GM18907 (cell line): ENCODE measurements around the gene LMAN2.
A peak's percentile ranks its signal among the peaks of the same experiment; 100 is the strongest.
"Not testable (repeated sequence)": the region's sequence is repeated elsewhere in the genome, so short reads cannot be mapped to it uniquely, and the experiment has no call there.

Experiments
- ATAC-seq: cut with Tn5 transposase; IDR thresholded peaks from one replicate; pipeline ENCODE4 v1.9.1; 2021; ENCODE audit warnings: mild to moderate bottlenecking, moderate library complexity; ENCODE audit not compliant: unreplicated experiment

The LMAN2 gene

DNA sequence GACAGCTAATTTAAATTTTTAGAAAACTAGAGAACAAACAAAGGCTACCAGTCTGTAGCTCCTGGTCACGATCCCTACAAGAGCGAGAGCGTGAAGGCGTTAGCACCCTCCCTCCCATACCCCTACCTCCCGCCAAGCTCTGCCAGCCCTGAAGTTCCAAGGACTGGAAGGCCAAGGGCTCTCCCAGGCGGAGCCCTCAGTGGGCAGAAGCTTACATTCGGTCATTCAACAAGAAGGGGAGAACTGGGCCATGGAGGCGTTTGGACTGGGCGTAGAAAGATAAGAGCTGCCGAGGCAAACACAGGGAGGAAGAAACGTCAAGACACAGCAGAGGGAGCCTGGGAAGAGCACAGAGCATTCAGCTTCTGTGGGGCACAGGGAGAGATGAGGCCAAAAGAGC is 42.7 kb downstream of the LMAN2 start:
- ATAC-seq = no peak

DNA sequence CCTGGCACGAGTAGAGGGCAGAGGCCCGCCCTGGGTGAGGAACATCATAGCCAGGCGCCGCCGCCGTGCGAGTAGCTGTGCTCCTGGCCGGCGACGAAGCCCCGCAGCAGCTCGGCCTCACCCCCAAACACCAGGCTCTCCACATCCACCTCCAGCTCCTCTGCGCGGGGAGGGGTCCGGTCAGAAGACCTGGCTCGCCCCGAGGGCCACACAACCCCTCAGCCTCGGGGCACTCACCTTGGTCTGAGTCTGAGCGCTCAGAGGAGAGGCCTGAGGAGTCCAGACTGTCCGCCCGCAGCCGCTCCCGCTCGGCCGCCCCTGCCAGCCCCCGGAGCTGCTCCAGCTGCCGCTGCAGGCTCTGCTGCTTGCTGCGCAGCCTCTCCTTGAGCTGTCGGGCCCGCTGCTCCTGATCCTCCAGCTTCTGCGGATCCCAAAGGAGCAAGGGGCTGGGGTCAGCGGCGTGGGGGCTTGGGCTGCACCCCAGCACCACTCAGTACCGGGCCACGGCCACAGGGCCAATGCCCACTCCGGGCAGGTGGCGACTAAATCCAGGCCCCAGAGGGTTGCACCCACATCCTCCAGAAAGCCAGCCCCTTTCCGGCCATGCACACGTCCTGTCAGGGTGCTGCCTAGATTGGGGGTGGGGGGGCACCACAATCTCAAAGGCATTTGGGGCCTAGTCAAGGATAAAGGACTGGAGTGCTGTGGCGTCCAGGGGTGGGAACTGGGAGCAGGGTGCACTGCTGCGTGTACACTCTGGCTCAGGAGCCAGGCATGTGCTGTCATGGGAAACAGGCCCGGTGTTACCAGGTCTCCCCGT is 43.7 kb downstream of the LMAN2 start:
- ATAC-seq = no peak

DNA sequence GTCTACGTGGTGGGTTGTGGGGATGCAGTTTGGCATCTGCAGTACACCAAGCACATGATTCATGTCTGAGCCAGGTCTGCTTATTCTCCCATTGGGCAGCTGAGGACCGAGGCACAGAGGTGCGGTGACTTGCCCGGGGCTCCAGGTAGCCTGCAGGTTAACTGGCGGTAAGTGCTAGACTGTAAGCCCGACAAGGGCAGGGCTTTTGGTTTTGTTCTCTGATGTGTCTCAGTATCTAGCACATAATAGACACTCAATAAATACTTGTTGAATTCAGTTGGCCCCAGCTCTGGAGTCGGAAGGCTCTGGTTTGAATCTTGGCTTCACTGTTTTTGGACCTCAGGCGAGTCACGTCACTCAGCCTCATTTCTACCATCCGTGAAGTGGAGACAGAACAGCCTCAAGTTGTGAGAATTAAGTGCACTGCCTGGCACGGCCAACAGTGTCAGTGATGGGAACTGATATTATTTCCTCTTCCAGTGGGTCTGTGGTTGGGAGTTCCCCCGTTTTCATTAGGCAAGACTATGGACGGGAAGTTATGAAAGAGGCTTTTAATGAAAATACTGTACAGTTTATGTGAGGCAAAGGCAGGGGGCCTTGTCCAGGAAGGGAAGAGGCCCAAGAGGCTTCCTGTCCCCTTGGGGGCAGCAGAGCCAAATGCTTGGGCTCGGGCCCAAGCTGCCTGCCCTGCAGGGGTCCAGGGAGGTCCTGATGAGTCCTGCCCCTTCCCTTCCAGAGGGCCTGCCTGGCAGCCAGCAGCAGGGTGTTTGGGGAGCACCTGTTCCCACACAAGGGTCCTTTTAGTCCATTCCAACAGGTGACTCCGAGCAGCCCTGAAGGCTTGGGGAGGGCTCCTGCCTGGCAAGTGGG is 44.6 kb downstream of the LMAN2 start:
- ATAC-seq = no peak

DNA sequence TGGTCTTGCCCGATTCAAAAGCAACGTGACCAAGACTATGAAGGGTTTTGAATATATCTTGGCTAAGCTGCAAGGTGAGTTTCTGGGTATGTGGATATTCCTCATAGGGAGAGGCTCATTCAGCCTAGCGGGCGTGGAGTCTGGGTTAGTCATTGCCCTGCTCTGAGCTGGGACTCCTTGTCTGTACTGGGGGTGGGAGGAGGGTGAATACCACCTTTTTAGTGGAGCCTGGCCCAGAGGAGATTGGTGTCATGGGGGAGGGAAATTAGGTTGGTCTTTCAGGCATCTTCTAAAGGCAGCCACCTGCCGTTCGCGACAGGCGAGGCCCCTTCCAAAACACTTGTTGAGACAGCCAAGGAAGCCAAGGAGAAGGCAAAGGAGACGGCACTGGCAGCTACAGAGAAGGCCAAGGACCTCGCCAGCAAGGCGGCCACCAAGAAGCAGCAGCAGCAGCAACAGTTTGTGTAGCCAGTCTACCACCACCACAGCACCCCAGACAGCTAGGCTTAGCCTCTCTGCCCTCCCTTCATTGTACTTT is 45.3 kb downstream of the LMAN2 start:
- ATAC-seq = not testable (repeated sequence)

DNA sequence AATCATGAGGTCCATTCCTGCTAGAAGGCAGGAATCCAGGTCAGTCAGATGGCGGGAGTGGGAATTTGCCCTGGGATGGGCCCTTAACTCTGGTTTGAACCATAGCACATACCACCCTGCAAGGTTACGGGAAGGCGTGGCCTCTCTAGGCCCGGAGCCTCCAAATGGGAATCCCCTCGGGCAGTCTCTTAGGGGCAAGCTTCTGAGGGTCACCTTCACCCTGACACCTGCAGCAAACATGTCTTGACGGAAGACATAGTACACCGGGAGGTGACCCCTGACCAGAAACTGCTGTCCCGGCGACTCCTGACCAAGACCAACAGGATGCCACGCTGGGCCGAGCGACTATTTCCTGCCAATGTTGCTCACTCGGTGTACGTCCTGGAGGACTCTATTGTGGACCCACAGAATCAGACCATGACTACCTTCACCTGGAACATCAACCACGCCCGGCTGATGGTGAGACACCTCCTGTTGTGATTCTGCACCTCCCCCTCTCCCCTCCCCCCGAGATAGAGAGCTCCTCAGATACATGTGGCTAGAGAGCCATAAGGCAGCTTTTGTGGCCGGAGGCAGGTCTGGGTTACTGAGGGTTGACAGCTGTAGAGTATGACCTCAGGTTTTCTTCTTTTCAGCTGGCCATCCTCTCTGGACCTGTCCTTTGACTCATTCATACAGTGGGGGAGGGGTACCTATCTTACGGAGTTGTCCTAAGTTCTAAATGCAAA is 46.9 kb downstream of the LMAN2 start:
- ATAC-seq = no peak

DNA sequence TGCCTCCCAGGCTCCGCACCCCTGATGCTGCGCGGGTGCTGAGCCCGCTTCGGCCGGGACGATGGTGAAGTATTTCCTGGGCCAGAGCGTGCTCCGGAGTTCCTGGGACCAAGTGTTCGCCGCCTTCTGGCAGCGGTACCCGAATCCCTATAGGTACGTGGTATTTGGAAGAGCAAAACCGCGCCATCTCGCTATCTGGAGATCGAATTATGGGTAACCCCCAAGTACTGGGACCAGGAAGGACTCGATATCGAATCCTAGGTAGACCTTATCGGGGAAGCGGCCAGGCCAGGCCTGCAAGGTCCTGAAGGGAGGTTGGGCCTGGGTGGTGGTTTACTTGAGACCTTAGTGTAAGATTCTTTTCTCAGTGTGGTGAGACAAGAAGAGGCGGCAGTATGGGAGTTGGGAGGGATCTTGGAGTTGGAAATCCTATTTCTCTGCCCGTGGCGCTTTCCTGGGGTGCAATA is 47.5 kb downstream of the LMAN2 start:
- no peak for ATAC-seq

DNA sequence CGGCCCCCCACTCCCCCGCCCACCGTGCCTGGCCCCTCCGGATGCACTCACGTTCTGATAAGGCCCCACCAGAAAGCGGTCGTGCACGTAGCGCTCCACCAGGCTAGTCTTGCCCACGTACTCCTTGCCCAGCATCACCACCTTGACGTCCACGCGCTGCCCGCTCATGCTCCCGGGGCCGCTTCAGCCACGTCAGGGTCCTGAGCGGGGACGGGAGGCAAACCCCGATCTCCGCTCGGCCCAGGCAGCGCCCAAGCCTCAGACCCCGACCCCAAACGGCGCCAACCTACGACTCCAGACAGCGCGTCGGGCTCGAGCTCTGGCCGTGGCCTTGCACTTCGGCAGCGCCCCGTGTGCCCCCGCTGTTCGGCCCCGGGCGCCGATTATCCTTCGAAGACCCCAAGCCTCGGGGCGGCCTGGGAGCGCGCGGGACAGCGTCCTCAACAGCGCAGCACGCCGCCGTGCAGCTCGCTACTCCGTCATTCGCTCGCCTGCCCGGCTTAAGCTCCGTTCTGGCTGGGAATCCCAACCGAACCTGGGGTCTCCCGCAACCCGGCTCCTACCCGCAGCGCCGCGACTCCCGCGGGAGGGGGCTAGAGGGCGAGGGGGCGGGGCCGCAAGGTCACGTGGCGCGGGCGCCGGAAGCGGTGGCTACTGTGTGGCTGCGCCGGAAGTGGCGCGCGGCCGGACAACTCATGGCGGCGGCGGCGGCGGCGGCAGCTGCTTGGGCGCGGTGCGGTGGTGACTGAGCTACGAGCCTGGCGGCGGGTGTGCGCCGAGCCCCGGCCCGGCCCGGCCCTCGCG is 48.1 kb downstream of the LMAN2 start, which contains the start of the genes PRELID1 and RAB24:
Gene PRELID1, plus strand, starts transcription at position 679 of the 804 bp plus-strand sequence. CDS start 187 bp downstream, outside the sequence.
Gene RAB24, minus strand, starts transcription at position 599 of the 804 bp plus-strand sequence. Its CDS starts 431 bp downstream, at position 168.
- ATAC-seq = peak; percentile 56

DNA sequence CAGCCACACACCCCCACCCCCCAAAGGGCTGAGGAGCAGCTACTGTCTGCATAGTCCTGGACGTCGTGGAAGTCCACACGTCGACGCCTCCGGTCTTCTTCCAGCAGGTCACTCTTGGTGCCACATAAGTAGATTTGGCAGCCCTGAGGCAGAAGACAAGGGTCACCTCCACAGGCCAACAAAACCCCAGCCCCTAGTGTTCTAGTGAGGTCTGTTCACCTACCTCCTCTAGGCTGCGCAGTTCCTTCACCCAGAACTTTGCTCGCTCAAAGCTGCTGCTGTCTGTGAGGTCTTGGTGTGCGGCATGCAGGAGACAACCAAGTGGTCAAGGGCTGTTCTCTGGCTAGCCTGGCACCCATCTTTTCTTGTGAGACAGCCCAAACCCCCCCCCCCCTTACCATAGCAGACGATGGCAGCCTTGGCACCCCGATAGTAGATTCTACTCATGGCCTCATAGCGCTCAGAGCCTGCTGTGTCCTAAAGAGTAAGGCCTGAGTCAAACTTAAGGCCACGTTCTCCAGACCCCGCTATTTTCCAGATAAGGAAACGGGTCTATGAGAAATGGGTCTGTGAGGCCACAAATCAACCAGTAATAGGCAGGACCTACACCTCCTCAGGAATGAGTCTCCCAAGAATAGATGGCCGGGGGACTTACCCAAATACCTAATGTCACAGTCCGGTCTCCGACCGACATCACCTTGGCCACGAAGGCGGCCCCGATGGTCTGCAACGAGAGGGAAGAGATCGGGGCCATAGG is 48.9 kb downstream of the LMAN2 start:
- ATAC-seq = no peak

DNA sequence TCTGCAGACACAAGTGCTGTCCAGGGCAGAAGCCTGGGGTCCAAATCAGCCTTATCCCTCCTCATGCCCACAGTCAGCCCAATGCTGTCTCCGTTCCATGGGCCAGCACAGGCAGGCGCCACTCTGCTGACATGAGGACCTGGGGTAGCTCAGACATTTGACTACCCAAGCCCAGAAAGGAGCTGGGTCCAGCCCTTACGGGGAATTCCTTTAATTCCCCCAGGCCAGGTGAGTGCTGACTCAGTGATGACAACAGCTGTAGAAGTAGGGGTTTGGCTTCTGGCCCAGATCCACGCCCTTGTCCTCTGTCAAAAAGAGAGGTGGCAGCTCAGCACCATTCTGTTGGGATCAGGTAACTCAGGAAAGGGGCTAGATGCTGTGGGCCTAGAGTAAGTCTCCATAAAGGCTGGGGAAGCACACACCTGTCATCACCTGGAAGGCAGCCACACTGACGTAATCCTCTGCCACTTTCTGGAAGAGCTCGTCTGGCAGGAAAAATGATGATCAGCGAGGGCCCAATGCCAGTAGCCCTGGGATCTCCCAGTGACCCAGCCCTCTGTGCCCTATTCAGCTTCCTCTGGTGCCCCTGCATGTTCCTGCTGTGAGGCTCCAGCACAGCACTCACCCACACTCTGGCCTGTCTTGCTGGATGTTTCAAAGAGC is 49.8 kb downstream of the LMAN2 start:
- no peak for ATAC-seq

DNA sequence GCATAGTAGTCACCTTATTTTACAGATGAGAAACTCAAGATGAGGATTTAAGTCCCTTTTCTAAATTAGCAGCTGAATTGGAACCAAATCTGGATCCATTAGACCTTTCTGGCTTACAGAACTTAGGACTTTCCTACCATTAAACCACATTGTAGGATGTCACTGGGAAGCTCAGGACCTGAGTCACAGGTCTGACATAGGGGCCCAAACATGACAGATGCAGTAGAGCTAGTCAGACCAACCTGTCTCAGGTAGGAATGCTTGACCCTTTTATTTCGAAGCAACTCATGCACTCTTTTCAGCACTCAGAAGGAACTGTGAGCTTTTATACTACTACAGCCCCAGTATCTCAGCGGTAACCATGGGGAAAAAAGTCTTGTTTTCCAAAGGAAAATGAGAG is 50.5 kb downstream of the LMAN2 start:
- ATAC-seq = no peak

DNA sequence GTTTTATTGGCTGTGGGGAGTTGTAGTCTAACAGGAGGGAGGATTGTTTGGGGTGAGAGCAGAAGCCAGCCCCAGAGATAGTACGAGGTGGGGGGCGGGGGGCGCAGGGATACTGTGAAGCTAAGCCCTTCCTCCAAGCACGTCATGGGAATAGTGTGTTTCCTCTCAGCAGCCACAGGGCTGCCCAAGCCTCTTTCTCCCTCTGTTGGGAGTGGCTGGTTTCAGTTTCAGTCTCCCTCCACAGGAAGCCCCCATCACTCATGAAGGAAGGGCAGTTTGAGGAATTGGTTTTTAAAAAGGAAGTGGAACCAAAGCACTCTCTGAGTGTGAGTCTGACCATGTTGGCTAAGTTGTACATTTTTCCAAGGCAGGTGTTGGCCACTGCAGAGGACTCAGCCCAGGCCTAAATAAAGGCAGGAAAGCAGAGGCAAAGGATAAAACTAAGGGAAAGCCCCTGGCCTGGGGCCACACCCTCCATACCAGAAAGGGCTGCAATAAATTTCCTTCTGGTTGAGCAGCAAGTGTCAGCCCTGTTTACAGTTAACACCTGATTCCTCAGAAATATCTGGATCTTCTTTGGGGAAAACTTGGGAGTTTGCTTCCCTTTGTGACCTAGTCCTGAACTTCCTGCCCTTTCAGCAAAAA is 51.1 kb downstream of the LMAN2 start:
- peak; percentile 40 for ATAC-seq

DNA sequence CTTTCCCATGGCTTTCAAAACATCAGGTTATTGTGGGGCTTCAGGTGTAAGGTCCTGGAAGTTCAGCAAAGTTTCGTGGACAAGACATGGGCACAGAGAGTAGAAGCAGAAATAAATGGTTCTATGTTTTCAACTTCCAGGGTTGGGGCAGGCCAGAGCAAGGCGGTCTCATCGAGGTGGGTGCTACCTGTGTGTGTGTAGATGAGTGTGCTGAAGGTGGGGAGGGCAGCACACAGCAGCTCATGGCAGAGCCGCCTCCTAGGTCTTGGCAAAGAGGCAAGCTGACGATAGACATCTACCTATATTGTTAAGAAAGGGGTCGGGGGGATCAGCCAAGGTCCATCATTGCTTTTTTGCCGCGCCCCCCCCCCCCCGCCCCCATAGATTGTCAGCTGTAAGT is 51.8 kb downstream of the LMAN2 start:
- ATAC-seq = no peak

DNA sequence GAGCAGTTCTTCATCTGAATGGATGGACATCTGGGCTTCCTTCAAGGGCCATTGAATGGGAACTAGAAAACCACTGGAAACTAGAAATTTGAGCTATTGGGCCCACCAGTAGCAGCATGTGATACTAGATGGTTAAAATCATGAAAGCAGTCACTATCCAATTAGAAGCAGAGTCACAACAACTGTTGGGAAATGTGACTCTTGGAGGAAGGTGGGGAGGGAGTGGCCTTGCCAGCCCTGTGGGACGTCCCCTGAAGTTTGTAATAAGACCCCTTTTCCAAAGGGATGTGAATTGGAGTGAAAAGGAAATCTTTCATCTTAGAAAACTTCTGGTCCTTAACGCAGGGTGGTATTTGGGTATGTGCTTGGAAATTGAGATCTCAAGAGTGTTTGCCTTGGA is 53.5 kb downstream of the LMAN2 start:
- ATAC-seq = no peak

DNA sequence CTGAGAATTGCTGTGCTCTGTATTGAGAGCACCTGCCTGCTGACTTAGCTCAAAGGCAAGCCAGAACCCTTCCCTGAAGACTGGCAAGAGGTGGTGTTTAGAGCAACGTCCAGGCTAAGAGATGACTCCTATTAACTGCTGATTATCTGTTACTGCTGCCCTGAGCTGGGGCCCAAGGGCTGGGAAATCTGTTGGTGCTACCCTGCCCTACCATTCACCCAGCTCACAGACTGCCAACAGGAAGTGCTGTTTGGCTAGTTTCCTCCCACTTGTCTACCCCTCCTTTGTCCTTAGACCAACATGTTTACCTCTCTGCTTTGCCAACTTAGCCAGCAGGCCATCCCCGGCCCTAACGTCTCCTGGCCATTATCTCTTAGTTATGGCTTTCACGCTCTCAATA is 54.9 kb downstream of the LMAN2 start:
- no peak for ATAC-seq

DNA sequence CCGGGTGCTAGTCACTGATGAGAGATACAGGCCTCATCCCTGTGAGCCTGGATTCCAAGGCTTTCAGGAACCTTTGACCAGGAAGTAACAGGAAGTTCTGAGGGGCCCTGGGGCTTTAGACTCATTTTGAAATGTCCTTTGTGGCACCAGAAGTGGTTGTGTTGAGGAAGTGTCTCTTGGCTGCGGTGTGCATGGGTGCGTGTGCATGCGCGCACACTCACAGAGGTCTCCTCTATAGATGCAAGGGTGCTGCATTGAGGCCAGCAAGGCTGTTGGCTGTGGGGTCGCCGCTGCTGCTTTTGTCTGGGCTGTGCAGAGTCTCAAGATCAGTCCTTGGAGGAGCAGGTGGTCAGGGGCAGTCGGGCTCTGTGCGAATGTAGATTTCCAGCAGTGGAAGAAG is 55.5 kb downstream of the LMAN2 start:
- ATAC-seq = no peak

DNA sequence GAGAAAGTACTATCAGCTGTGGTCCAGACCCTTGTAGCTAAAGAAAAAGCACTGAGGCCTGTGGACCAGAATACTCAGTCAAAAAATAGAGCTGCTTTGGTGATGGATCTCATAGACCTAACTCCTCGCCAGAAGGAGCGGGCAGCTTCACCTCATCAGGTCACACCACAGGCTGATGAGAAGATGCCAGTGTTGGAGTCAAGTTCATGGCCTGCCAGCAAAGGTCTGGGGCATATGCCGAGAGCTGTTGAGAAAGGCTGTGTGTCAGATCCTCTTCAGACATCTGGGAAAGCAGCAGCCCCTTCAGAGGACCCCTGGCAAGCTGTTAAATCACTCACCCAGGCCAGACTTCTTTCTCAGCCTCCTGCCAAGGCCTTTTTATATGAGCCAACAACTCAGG is 56.8 kb downstream of the LMAN2 start:
- ATAC-seq = no peak

DNA sequence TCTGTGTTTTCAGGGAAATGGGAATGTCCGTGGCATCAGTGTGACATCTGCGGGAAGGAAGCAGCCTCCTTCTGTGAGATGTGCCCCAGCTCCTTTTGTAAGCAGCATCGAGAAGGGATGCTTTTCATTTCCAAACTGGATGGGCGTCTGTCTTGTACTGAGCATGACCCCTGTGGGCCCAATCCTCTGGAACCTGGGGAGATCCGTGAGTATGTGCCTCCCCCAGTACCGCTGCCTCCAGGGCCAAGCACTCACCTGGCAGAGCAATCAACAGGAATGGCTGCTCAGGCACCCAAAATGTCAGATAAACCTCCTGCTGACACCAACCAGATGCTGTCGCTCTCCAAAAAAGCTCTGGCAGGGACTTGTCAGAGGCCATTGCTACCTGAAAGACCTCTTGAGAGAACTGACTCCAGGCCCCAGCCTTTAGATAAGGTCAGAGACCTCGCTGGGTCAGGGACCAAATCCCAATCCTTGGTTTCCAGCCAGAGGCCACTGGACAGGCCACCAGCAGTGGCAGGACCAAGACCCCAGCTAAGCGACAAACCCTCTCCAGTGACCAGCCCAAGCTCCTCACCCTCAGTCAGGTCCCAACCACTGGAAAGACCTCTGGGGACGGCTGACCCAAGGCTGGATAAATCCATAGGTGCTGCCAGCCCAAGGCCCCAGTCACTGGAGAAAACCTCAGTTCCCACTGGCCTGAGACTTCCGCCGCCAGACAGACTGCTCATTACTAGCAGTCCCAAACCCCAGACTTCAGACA is 57.5 kb downstream of the LMAN2 start:
- no peak for ATAC-seq
